Smooth muscle cell of the brain vasculature (primary cell): ENCODE results near the gene TKTL1.

Experiments used
- DNase-seq: peaks from one replicate; pipeline ENCODE4 v3.0.0-alpha.2; 2012; ENCODE audit warnings: low read depth, low spot score

TKTL1 gene

GRCh38 chrX:154362085-154362742 is 66.6 kb downstream of the TKTL1 start:
- no peak for DNase-seq

DNA sequence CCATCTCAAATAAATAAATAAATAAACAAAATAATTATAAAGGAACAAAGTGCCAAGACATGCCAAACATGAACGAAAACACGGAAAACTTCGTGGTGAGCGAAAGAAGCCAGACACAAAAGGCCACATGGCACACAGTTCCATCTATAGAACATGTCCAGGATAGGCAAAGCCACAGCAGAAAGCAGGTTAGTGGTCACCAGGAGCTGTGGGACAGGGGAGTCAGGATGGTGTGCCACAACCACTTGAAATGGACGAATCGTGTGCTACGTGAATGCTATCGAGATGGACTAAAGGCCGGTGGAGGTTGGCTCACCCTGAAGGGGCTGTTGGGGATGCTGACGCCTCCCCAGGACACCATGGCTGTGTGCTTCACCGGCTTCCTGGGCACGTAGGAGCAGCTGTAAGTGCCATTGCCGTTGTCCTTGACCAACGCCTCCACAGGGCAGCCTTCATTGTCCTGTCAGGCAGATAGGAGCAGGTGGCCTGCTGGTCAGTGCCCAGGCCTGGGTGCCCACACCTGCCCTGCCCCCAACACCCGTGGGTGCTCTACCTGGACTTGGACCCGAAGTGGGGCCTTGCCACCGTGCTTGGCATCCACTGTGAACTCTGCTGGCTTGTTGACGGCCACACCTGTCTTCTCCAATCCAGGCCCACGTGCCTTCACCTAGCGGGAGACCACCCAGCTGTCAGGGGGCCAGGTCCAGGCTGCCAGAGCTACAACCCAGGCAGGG is 68.3 kb downstream of the TKTL1 start:
- no peak for DNase-seq

DNA sequence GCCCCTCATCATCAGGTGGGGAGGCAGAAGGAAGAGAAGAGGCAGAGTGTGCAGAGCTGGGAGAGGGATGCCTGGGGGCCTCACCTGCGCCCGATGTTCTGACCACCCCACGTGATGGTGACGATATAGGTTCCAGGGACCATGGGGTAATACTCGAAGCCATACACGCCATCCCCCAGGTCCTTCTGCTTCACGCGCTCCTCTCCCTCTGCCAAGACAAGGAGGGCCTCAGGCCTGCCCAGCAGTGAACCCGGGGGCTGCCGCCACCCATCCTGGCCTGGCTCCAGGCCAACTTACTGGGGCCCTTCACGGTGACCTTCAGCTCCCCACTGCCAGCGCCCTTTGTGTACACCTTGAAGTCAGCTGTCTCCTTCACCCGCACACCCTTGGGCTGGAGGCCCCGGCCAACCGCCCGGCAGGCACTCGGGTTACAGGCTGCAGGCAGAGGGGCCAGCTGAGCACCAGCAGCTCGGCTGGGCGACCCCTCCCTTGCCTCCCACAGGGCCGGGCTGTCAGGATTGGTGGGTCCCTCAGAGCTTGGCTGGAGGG is 69.5 kb downstream of the TKTL1 start:
- DNase-seq = no peak

DNA sequence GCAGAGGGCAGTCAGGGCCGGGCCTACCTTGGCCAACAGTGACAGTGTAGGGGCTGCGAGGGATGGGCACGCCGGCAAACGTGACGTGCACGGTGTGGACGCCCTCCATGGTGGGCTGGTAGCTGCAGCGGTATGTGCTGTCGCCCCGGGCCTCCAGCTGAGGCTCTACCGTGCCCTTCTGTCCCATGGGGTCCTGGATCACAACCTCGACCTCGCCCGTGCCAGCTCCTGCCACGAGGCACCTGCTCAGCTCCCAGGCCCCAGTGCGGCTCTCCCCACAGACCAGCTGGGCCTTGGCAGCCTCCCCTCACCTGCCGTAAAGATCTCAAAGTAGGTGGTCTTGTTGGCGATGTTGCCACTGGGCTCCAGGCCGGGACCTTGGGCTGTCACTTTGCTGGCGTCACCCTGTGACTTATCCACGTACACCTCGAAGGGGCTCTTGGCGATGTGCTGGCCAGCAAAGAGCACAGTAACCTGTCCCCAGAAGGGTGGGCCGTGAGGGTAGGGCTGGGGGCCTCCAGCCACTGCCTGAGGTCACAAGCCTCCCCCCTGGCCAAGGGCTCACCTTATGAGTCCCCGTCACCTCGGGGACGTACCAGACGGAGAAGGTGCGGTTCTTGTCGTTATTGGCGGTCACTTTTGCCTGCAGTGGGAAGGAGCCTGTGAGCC is 70.5 kb downstream of the TKTL1 start:
- DNase-seq = no peak

GRCh38 chrX:154366666-154367055 is 71.1 kb downstream of the TKTL1 start:
- no peak for DNase-seq

DNA sequence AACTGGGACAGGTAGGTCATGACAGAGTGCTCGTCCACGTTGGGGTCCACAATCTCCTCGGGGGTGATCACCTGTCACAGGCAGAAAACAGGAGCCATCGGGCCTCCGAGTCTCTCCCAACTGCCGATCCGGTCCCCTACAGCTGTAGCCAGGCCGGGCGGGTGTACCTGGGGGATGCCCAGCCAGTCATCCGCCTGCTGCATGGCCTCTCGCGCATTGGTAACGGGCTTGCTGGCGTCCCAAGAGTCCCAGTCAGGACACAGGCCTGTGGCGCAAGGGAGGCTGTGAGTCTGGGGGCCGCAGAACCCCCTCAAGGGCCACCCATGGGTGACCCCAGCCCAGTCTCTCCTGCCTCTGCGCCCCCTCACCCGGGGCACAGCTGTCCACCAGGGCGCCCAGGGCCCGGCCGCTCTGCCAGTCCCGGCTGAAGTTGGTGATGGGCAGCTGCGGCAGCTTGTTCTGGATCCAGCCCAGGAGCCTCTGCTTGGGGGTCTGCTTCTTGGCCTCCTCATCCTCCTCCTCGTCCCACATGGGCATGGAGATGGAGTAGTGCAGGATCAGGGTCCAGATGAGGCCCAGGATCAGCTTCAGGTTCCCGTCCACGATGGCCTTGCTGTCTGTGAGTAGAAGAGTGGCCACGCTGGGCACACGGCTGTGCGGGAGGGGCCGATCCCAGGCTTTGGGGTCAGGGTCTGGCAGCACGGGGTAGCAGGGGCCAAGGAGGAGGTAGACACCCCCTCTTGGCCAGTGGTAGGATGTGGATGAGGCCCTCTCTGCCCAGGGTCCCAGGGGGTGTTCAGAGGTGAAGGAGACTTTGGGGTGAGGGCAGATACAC is 72.1 kb downstream of the TKTL1 start:
- no peak for DNase-seq

GRCh38 chrX:154368630-154369448 is 73.2 kb downstream of the TKTL1 start:
- peak; percentile 61 for DNase-seq

- peak; percentile 73 for DNase-seq
Measured at GRCh38 chrX:154369449-154370299, 74.1 kb downstream of the TKTL1 start.

DNA sequence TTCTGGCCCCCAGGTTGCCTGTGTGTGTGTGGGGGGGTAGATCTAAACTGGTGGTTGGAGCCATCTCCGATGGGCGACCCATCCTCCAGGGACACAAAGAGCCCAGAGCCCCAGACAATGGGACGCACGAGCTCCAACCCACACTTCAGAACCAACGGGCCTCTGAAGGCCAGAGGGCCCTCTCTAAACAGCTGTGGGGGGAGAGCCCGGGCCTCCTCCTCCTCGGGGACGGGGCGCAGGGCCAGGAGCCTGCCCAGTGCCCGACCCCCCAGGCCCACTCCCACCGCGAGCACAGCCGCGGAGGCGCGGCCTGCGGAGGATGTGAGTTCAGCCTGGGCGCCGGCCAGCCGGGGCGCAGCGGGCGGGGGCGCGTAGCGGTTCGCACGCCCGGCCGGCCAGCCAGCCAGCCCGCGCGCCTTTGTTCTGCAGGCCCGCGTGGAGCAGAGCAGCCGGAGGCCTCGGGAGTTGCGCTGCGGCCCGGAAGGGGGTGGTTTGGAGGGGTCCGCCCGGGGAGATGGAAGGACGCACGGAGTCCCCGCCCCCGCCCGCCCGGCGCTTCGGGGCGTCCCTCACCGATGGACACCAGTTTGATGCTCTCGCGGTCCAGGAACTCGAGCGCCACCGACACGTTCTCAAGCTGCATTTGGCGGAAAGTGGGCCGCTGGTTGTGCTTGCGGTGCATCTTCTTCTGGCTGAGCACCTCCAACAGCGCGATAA is 74.9 kb downstream of the TKTL1 start:
- no peak for DNase-seq

DNA sequence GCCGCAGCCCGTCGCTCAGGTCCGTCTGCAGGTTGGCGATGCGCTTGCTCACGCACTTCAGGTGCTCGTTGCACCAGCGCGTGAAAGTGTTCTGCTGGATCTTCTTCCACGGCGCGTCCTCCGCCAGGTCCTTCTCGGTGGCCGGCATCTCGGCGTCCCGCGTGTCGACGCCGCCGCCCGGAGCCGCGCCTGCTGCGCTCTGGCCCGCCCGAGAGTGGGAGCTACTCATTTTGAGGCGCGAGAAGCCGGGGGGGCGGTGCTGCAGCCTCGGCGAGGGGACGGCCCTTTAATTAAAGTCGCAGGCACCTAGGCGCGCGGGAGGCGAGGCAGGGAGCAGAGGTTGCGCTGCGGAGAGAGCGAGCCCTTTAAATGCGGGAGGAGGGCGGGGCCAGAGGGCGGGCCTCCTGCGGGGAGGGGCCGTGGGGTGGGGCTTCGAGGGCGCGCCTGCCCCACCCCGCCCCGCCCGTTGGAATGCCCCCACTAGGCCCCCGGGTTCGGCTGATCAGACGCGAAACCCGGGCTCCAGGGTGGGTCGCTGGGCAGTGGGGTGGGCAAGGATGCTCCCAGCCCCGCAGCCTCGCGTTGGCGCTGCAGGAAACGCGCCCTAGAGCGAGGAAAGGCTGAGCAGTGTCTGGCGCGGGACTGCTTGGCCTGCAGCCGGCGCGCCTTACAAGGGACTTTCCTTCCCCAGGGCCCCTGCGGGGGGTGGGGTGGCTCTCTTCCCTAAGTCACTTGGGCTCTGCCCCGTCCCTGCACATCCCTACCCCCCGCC is 75.6 kb downstream of the TKTL1 start:
- peak; percentile 78 for DNase-seq

- no peak for DNase-seq
Measured at GRCh38 chrX:154371789-154372300, 76.2 kb downstream of the TKTL1 start.

GRCh38 chrX:154372612-154373022 is 77.0 kb downstream of the TKTL1 start:
- DNase-seq = no peak

- DNase-seq = peak; percentile 40
Measured at GRCh38 chrX:154373340-154374306, 78.0 kb downstream of the TKTL1 start.

DNA sequence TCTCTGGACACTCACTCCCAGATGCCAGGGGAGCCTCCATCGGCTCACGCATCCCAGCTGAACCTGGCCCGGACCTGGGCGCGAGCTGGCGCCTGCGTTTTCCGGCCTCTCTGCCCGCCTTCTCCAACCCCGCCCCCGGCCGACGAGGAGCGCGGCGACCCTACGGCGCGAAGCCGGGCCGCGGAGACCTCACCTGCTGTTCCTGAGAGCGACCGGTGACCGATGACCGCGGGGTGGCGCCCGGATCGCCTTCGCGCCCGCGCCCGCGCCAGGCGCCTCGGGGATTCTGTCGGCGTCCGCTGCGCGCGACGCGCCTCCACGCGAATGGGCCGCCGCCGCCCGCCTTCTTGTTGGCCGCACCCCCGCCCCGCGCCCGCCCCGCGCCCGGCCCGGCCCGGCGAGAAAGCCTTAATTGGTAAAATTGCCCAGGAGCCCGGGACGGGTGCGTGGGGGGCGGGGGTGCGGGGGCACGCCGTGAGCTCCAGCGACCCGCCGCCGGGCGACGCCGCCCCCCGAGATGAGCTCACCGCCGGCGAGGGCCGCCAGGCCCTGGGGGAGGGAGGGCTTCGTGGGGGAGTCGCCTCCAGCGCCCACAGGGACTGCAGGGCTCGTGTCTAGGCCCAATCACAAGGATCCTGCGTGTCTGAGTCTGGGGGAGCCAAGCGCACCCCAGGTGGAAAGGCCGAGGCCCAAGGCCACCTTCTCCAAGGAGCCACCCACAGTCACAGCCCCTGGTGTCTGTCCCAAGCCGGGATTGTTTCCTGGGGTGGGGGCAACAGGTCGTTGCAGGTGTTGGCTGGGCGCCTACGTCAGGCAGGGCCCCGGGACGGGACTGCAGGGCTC is 78.9 kb downstream of the TKTL1 start, which contains the start of gene FLNA:
Gene FLNA, minus strand, starts transcription at position 322 of the 843 bp plus-strand sequence. CDS start 3,389 bp downstream, outside the sequence.
- no peak for DNase-seq

DNA sequence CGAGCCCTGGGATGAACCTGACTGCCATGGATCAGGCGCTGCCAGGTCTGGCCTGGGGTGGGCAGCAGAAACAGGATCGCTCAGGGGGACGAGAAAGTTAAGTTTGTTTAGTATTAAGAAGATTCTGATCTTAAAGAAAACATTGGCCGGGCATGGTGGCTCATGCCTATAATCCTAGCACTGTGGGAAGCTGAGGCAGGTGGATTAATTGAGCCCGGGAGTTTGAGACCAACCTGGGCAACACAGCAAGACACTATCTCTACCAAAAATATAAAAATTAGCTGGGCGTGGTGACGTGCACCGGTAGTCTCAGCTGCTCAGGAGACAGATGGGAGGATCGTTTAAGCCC is 79.5 kb downstream of the TKTL1 start:
- DNase-seq = no peak

- no peak for DNase-seq
Measured at GRCh38 chrX:154376774-154377173, 81.2 kb downstream of the TKTL1 start.
